Adipose tissue (tissue), 3 donors: ENCODE measurements around the gene GPR12. TPM values are rescaled to one million over a fixed set of nuclear protein-coding genes. Genes with fewer than 3 reads are reported as not detected.

Experiments used
- H3K27ac ChIP-seq: one replicate; pipeline ENCODE4 v1.5.1; 2013; ENCODE audit warnings: low read depth, low read length
- WGBS, 3 donors: extraction: QIAGEN DNeasy Blood & Tissue Kit; methylation state at CpG; one replicate each; pipeline ENCODE4 v1.1.7; 2013; 5-methylcytosine and 5-hydroxymethylcytosine counted together
- polyA plus RNA-seq, 3 donors: library from polyadenylated mRNA; stranded (reverse); fragments of 200-250 nt; gene quantifications; one replicate each; pipeline ENCODE4 v1.2.3, GENCODE V29; 2013
- donor health status: healthy with polysubstance abuse.
- donor health status: Bipolar disorder and iron deficiency.
- donor health status: healthy.

The GPR12 gene
- under 1 TPM in 2 of 3 donors, not detected in 1; 0.03 to 0.11 TPM for polyA plus RNA-seq

- 1 to 2% (median 1%) methylated on average over 58 to 86 of the region's 87 CpGs for WGBS, 3 donors
- no peak within 1 kb of the TSS for H3K27ac ChIP-seq
Observed at GRCh38 chr13:26759907-26760831, at the start of gene GPR12. TSS of gene GPR12 (minus strand) at chr13:26760786. CDS start at chr13:26759827, 959 bp downstream.

GRCh38 chr13:26810095-26810494 is 49.5 kb upstream of the GPR12 start:
- H3K27ac ChIP-seq, result no peak overlapping the region
- WGBS, 3 donors, result 33 to 56% (median 37%) methylated on average over 2 of the region's 2 CpGs

GRCh38 chr13:26806891-26807290 is 46.3 kb upstream of the GPR12 start:
- H3K27ac ChIP-seq, result no peak overlapping the region

- WGBS, 3 donors, result 62 to 91% (median 89%) methylated on average over 3 of the region's 3 CpGs
Observed at GRCh38 chr13:26787961-26788360, 27.4 kb upstream of the GPR12 start.

GRCh38 chr13:26786651-26787295 is 26.2 kb upstream of the GPR12 start:
- 72 to 83% (median 74%) methylated on average over 2 of the region's 2 CpGs for WGBS, 3 donors

More at GRCh38 chr13:26787961-26788360, 27.4 kb upstream of the GPR12 start:
- H3K27ac ChIP-seq, result no peak overlapping the region

GRCh38 chr13:26785838-26786630 is 25.4 kb upstream of the GPR12 start:
- 27 to 30% (median 27%) methylated on average over 17 of the region's 17 CpGs for WGBS, 3 donors
- H3K27ac ChIP-seq, result no peak overlapping the region

More at GRCh38 chr13:26786651-26787295, 26.2 kb upstream of the GPR12 start:
- no peak overlapping the region for H3K27ac ChIP-seq

GRCh38 chr13:26784704-26785639 is 24.4 kb upstream of the GPR12 start:
- no peak overlapping the region for H3K27ac ChIP-seq
- 26 to 32% (median 29%) methylated on average over 18 of the region's 18 CpGs for WGBS, 3 donors

GRCh38 chr13:26780411-26780810 is 19.8 kb upstream of the GPR12 start:
- 73 to 81% (median 79%) methylated on average over 4 of the region's 4 CpGs for WGBS, 3 donors
- H3K27ac ChIP-seq, result no peak overlapping the region

- no peak overlapping the region for H3K27ac ChIP-seq
- WGBS, 3 donors, result 67 to 77% (median 70%) methylated on average over 4 of the region's 4 CpGs
Observed at GRCh38 chr13:26779321-26779720, 18.7 kb upstream of the GPR12 start.

GRCh38 chr13:26772531-26772930 is 11.9 kb upstream of the GPR12 start:
- H3K27ac ChIP-seq, result no peak overlapping the region
- 84 to 91% (median 90%) methylated on average over 5 of the region's 5 CpGs for WGBS, 3 donors

GRCh38 chr13:26771796-26772195 is 11.2 kb upstream of the GPR12 start:
- no peak overlapping the region for H3K27ac ChIP-seq
- WGBS, 3 donors, result 46 to 88% (median 88%) methylated on average over 12 of the region's 12 CpGs

- 22 to 50% (median 40%) methylated on average over 4 of the region's 4 CpGs for WGBS, 3 donors
- H3K27ac ChIP-seq, result no peak overlapping the region
Observed at GRCh38 chr13:26762745-26763345, 2.3 kb upstream of the GPR12 start.

- WGBS, 3 donors, result 7 to 9% (median 9%) methylated on average over 24 to 40 of the region's 41 CpGs
Observed at GRCh38 chr13:26760832-26761582, 421 bp upstream of the GPR12 start.

GRCh38 chr13:26759249-26759906 is 1.2 kb downstream of the GPR12 start:
- H3K27ac ChIP-seq, result no peak overlapping the region
- WGBS, 3 donors, result 57 to 63% (median 62%) methylated on average over 27 of the region's 27 CpGs

More at GRCh38 chr13:26760832-26761582, 421 bp upstream of the GPR12 start:
- H3K27ac ChIP-seq, result no peak overlapping the region

GRCh38 chr13:26758496-26759157 is 2.0 kb downstream of the GPR12 start:
- H3K27ac ChIP-seq, result no peak overlapping the region
- 77 to 84% (median 81%) methylated on average over 18 of the region's 18 CpGs for WGBS, 3 donors

GRCh38 chr13:26756961-26757360 is 3.6 kb downstream of the GPR12 start:
- H3K27ac ChIP-seq, result no peak overlapping the region
- 40 to 66% (median 48%) methylated on average over 3 of the region's 3 CpGs for WGBS, 3 donors
